COLO668 (cell line): ENCODE data around the gene GJB5.

ENCODE experiments used
- DNase-seq: peaks from one replicate; lab custom pipeline; 2025; ENCODE audit not compliant: unreplicated experiment; lab: John Stamatoyannopoulos, UW

The GJB5 gene

GRCh38 chr1:34744851-34745250, 10.0 kb upstream of the GJB5 start:
- DNase-seq: no peak

- DNase-seq: no peak
These were observed 9.2 kb upstream of the GJB5 start for GRCh38 chr1:34745666-34746065.

- no peak for DNase-seq
These were observed 8.7 kb upstream of the GJB5 start for GRCh38 chr1:34746101-34746500.

- no peak for DNase-seq
These were observed 7.8 kb upstream of the GJB5 start for GRCh38 chr1:34746785-34747637.

- DNase-seq: no peak
These were observed 7.3 kb upstream of the GJB5 start for GRCh38 chr1:34747638-34747941.

- no peak for DNase-seq
These were observed 4.9 kb upstream of the GJB5 start for GRCh38 chr1:34749992-34750391.

GRCh38 chr1:34750610-34751009, 4.2 kb upstream of the GJB5 start:
- no peak for DNase-seq

GRCh38 chr1:34753163-34753562, 1.7 kb upstream of the GJB5 start:
- no peak for DNase-seq

GRCh38 chr1:34755961-34756360, 1.1 kb downstream of the GJB5 start:
- DNase-seq: no peak

GRCh38 chr1:34757386-34757785, 2.5 kb downstream of the GJB5 start:
- DNase-seq: no peak

GRCh38 chr1:34758751-34759150, 3.9 kb downstream of the GJB5 start:
- DNase-seq: no peak

GRCh38 chr1:34759503-34760357, 4.9 kb downstream of the GJB5 start, which contains the start of gene GJB4:
Gene GJB4, plus strand, starts transcription at chr1:34759740. Its CDS starts 1,515 bp downstream, at chr1:34761255.
- no peak for DNase-seq

GRCh38 chr1:34761176-34761761, 6.4 kb downstream of the GJB5 start:
- no peak for DNase-seq

- DNase-seq: no peak
These were observed 7.0 kb downstream of the GJB5 start for GRCh38 chr1:34761776-34762307.

GRCh38 chr1:34762474-34763141, 7.8 kb downstream of the GJB5 start:
- no peak for DNase-seq

GRCh38 chr1:34763142-34763781, 8.4 kb downstream of the GJB5 start:
- DNase-seq: no peak

GRCh38 chr1:34768856-34769255, 14.0 kb downstream of the GJB5 start:
- DNase-seq: no peak

GRCh38 chr1:34770891-34771504, 16.2 kb downstream of the GJB5 start:
- no peak for DNase-seq

GRCh38 chr1:34771573-34772371, 16.9 kb downstream of the GJB5 start:
- no peak for DNase-seq
